Thymus (tissue), 14 donors: Measurements from ENCODE around the gene ZER1. TPM values are rescaled to one million over a fixed set of nuclear protein-coding genes. Genes with fewer than 3 reads are reported as not detected.

Source experiments
- DNase-seq, 9 donors: peaks; one replicate each; pipeline ENCODE4 v3.0.0-alpha.2; 2013; ENCODE audit warnings: low spot score in 9 of 9, low read depth in 6 of 9, missing footprints in 1 of 9
- H3K27ac ChIP-seq, 2 donors: one replicate each; pipeline ENCODE4 v1.5.1; 2013; ENCODE audit warnings: control low read depth in 1 of 2, low read depth in 1 of 2, low read length in 1 of 2, mild to moderate bottlenecking in 1 of 2, moderate library complexity in 1 of 2
- H3K27me3 ChIP-seq, 2 donors: one replicate each; pipeline ENCODE4 v1.5.1; 2013; ENCODE audit warnings: low read length in 1 of 2; ENCODE audit not compliant: control insufficient read depth in 2 of 2, insufficient read depth in 1 of 2
- H3K36me3 ChIP-seq, 2 donors: one replicate each; pipeline ENCODE4 v1.5.1; 2013; ENCODE audit warnings: low read length in 1 of 2, mild to moderate bottlenecking in 1 of 2, moderate library complexity in 1 of 2; ENCODE audit not compliant: control insufficient read depth in 2 of 2, insufficient read depth in 2 of 2
- H3K4me1 ChIP-seq, 2 donors: one replicate each; pipeline ENCODE4 v1.5.1; 2013; ENCODE audit warnings: low read length in 2 of 2; ENCODE audit not compliant: control insufficient read depth in 2 of 2, insufficient read depth in 2 of 2
- H3K4me3 ChIP-seq, 2 donors: one replicate each; pipeline ENCODE4 v1.5.1; 2013; ENCODE audit warnings: low read length in 2 of 2, control low read depth in 1 of 2, mild to moderate bottlenecking in 1 of 2
- H3K9me3 ChIP-seq, 2 donors: one replicate each; pipeline ENCODE4 v1.5.1; 2013; ENCODE audit warnings: low read length in 1 of 2, mild to moderate bottlenecking in 1 of 2; ENCODE audit not compliant: control insufficient read depth in 2 of 2, insufficient read depth in 1 of 2
- WGBS: extraction: QIAGEN DNeasy Blood & Tissue Kit; methylation state at CpG from one replicate; pipeline ENCODE4 v1.1.7; 2013; 5-methylcytosine and 5-hydroxymethylcytosine counted together
- long read RNA-seq, 10 donors: transcript quantifications; one replicate each; lab custom pipeline, GENCODE V29; 2026
- polyA plus RNA-seq: library from polyadenylated mRNA; stranded (reverse); fragments of 200-250 nt; gene quantifications from one replicate; pipeline ENCODE4 v1.2.3, GENCODE V29; 2013
- total RNA-seq: library from RNA; stranded (reverse); fragments of 120-200 nt; gene quantifications from one replicate; pipeline ENCODE4 v1.2.4, GENCODE V29; 2013
- donor health status: healthy.

ZER1 gene
- total RNA-seq (11.3 TPM), polyA plus RNA-seq (23.0 TPM)
- long read RNA-seq, donor 1, result 0 reads
- long read RNA-seq, donor 2, result 0 reads
- long read RNA-seq, donor 3, result 0 reads
- long read RNA-seq, donor 4, full-length matches to known transcripts, result 1 of 1 reads
- long read RNA-seq, donor 4, partial matches to known transcripts, result 0 of 1 reads
- long read RNA-seq, donor 4, other reads (novel, unspliced or antisense), result 0 of 1 reads
- long read RNA-seq, donor 5, full-length matches to known transcripts, result 4 of 4 reads
- long read RNA-seq, donor 5, partial matches to known transcripts, result 0 of 4 reads
- long read RNA-seq, donor 5, other reads (novel, unspliced or antisense), result 0 of 4 reads
- long read RNA-seq, donor 6, result 0 reads
- long read RNA-seq, donor 7, partial matches to known transcripts, result 6 of 6 reads
- long read RNA-seq, donor 7, other reads (novel, unspliced or antisense), result 0 of 6 reads
- long read RNA-seq, donor 8, partial matches to known transcripts, result 0 of 1 reads
- long read RNA-seq, donor 8, other reads (novel, unspliced or antisense), result 0 of 1 reads
- long read RNA-seq, donor 9, result 0 reads
- long read RNA-seq, donor 10, full-length matches to known transcripts, result 3 of 3 reads
- long read RNA-seq, donor 10, partial matches to known transcripts, result 0 of 3 reads
- long read RNA-seq, donor 10, other reads (novel, unspliced or antisense), result 0 of 3 reads

- peak within 1 kb of the TSS; percentile 72 to 77 for H3K4me3 ChIP-seq
- DNase-seq, result peak; percentile 46 to 96 (median 91)
- peaks cover 6 to 8% of the 10 kb centered on the region in 2 donors for H3K36me3 ChIP-seq
- H3K9me3 ChIP-seq, result peaks cover 0 to 11% of the 10 kb centered on the region in 2 donors
- peak within 1 kb of the TSS; percentile 85 to 95 for H3K27ac ChIP-seq
- WGBS, result 2% methylated on average over 72 of the region's 72 CpGs
- H3K4me1 ChIP-seq, result peaks cover 11 to 15% of the 10 kb centered on the region in 2 donors
- no peaks in the 10 kb centered on the region for H3K27me3 ChIP-seq
These were observed at the start of gene ZER1 for GRCh38 chr9:128771745-128772519. Gene ZER1, minus strand, starts transcription at chr9:128771927. Its CDS starts 16,362 bp downstream, at chr9:128755565.

- Histone ChIP-seq H3K27me3 (peaks cover 0 to 2% of the 10 kb centered on the region in 2 donors), H3K4me1 (peaks cover 0 to 11% of the 10 kb centered on the region in 2 donors), H3K9me3 (peaks cover 0 to 6% of the 10 kb centered on the region in 2 donors), H3K27ac (no peak overlapping the region), H3K36me3 (peaks cover 43 to 46% of the 10 kb centered on the region in 2 donors), H3K4me3 (no peak overlapping the region)
- 96% methylated on average over 24 of the region's 24 CpGs for WGBS
- no peak for DNase-seq
These were observed 49.2 kb upstream of the ZER1 start for GRCh38 chr9:128820665-128821583.

GRCh38 chr9:128819716-128820664 is 48.3 kb upstream of the ZER1 start:
- 96% methylated on average over 18 of the region's 18 CpGs for WGBS
- H3K27ac ChIP-seq, result no peak overlapping the region
- H3K27me3 ChIP-seq, result peaks cover 0 to 2% of the 10 kb centered on the region in 2 donors
- H3K36me3 ChIP-seq, result peaks cover 34 to 41% of the 10 kb centered on the region in 2 donors
- no peak for DNase-seq
- H3K4me1 ChIP-seq, result peaks cover 0 to 11% of the 10 kb centered on the region in 2 donors
- peaks cover 0 to 6% of the 10 kb centered on the region in 2 donors for H3K9me3 ChIP-seq
- no peak overlapping the region for H3K4me3 ChIP-seq

GRCh38 chr9:128818839-128819715 is 47.4 kb upstream of the ZER1 start:
- H3K4me3 ChIP-seq, result peak overlapping the region; percentile 65 to 68
- peaks cover 25 to 32% of the 10 kb centered on the region in 2 donors for H3K36me3 ChIP-seq
- H3K4me1 ChIP-seq, result peaks cover 0 to 11% of the 10 kb centered on the region in 2 donors
- WGBS, result 13% methylated on average over 90 of the region's 90 CpGs
- peak overlapping the region in 1 of 2 donors; percentile 83 for H3K27ac ChIP-seq
- H3K9me3 ChIP-seq, result peaks cover 0 to 6% of the 10 kb centered on the region in 2 donors
- H3K27me3 ChIP-seq, result peaks cover 0 to 2% of the 10 kb centered on the region in 2 donors
- DNase-seq, result peak in 4 of 9 donors; percentile 12 to 59 (median 52)

- DNase-seq, result peak; percentile 86 to 97 (median 95)
- H3K4me3 ChIP-seq, result peak within 1 kb of the TSS; percentile 65 to 68
- under 1% methylated on average over 70 of the region's 70 CpGs for WGBS
- H3K36me3 ChIP-seq, result peaks cover 19 to 23% of the 10 kb centered on the region in 2 donors
- peak within 1 kb of the TSS; percentile 37 to 83 for H3K27ac ChIP-seq
- peaks cover 0 to 11% of the 10 kb centered on the region in 2 donors for H3K4me1 ChIP-seq
- peaks cover 0 to 2% of the 10 kb centered on the region in 2 donors for H3K27me3 ChIP-seq
- H3K9me3 ChIP-seq, result peaks cover 0 to 6% of the 10 kb centered on the region in 2 donors
These were observed 46.5 kb upstream of the ZER1 start, which contains the start of gene ENDOG for GRCh38 chr9:128818099-128818838. Gene ENDOG, plus strand, starts transcription at chr9:128818500. Its CDS starts 185 bp downstream, at chr9:128818685.

- Histone ChIP-seq H3K4me1 (no peaks in the 10 kb centered on the region), H3K4me3 (no peak overlapping the region), H3K36me3 (peaks cover 28 to 29% of the 10 kb centered on the region in 2 donors), H3K9me3 (no peaks in the 10 kb centered on the region), H3K27ac (no peak overlapping the region), H3K27me3 (no peaks in the 10 kb centered on the region)
- over 99% methylated on average over 5 of the region's 5 CpGs for WGBS
- no peak for DNase-seq
These were observed 39.1 kb upstream of the ZER1 start for GRCh38 chr9:128810873-128811272.
